HG03095 (cell line): ENCODE measurements around the gene MTFR1L.

Experiments used
- ATAC-seq: cut with Tn5 transposase; IDR thresholded peaks from one replicate; pipeline ENCODE4 v1.9.1; 2021; ENCODE audit warnings: moderate library complexity; ENCODE audit not compliant: unreplicated experiment

Gene MTFR1L

GRCh38 chr1:25858906-25859789 is 39.4 kb downstream of the MTFR1L start, which contains the start of gene AUNIP:
AUNIP (minus strand) TSS chr1:25859457; CDS start chr1:25859357, 100 bp downstream.
- peak; percentile 75 for ATAC-seq

DNA sequence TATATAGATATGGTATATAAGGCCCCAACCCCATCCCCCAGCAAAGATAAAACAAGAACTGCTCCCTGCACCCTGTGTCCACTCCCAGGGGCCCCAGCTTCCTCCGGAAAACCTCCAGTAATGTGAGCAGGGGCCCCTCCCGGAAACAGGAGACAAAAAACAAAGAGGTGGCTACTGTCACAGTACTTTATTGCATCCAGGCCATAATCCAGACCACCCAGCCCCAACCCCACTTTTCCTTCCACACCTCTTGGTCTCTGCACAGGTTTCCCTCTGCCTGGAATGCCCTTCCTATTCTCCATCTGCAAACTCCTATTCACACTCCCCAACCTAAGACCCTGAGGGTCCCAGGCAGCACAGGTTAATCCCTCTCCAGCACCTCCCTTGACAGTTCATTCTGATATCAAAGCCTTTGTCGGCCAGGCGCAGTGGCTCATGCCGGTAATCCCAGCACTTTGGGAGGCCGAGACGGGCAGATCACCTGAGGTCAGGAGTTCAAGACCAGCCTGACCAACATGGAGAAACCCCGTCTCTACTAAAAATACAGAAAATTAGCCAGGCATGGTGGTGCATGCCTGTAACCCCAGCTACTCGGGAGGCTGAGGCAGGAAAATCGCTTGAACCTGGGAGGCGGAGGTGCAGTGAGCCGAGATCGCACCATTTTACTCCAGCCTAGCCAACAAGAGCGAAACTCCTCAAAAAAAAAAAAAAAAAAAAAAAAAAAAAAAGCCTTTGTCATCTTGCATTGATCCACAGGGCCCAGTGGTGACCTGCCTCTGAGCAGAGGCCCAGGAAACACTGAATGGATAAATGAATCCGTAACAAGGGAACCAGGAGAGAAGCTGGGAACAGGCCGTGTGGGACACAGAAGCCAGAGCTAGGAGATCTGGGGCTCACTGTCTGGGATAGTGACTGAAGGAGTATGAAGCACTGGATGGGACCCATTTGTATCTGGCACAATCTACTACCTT is 41.8 kb downstream of the MTFR1L start:
- ATAC-seq: no peak

- ATAC-seq: no peak
These were observed 43.2 kb downstream of the MTFR1L start for GRCh38 chr1:25862785-25863485.

DNA sequence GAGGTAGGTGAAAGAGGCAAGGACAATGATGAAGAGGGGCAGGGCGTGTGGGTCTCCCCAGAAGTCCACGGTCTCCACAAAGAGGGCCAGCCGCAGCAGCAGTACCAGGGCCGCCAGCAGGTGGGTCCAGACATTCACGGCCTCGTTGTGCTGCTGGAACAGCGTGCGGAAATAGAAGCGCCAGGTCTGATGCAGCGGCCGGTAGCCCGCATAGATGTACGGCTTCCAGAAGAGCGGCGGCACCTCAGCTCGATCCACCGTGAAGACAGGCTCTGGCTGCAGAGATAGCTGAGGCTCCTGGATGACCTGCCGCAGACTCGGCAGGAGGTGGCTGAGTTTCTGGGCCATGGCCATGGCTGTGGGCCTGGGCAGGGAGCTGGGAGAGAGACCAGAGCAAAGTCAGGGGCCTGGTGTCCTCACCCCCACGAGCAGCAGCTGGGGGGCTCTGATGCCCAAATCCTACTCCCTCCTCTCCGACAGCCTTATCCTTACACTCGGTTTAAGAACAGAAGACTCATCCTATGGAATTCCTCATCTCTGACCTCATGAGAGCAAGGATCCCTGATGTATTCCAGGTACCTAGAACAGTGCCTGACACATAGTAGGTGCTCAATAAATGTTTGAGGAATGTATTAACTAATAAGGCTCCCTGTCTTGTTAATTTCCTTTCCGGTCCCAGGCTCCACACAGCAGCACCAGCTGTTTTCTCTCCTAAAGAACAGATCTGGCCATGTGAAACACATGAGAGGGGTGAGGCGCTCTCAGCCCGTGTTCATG is 43.9 kb downstream of the MTFR1L start:
- no peak for ATAC-seq

DNA sequence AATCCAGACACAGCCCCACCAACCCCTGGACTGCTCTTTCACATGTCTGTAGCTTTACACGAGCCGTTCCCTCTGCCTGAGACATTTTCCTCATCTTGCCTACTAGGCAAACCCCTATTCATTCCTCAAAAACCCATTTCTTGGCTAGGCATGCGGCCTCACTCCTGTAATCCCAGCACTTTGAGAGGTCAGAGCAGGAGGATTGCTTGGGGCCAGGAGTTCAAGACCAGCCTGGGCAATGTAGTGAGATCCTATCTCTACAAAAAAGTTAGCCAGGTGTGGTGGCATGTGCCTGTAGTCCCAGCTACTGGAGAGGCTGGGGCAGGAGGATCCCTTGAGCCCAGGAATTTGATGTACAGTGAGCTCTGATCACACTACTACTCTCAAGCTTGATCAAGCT is 44.7 kb downstream of the MTFR1L start:
- no peak for ATAC-seq

- ATAC-seq: no peak
These were observed 46.5 kb downstream of the MTFR1L start for GRCh38 chr1:25866288-25866687.

DNA sequence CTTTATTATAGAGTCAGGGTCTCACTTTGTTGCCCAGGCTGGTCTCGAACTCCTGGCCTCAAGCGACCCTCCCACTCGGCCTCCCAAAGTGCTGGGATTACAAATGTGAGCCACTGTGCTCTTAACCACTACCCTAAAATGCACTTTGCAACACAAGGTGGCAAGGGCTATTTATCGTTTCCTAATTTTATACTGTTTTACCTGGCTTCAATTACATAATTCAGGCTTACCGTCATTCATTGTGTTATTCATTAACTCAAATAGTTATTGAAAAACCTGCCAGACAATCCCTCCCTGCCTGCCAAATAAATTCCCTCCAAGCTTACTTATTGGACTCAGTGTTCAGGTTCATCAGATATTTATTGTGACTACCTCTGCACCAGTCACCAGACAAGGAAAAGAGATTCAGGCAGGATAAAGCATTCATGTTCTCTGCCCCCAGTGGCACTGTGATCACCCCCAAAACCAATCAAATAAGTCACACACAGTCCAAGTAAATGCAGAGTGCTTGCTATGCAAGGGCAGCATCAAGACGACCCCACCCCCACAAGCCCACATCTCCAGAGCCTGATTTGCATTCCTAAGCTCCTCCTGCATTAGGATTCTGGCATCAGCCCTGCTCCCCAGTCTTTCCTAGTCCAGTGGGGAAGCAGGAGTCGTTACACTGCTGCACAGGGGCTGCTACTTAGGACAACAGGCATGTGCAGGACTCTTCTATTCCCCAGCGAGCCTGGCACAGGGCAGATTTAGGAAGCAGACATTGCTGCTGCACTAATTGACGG is 47.6 kb downstream of the MTFR1L start:
- ATAC-seq: no peak

DNA sequence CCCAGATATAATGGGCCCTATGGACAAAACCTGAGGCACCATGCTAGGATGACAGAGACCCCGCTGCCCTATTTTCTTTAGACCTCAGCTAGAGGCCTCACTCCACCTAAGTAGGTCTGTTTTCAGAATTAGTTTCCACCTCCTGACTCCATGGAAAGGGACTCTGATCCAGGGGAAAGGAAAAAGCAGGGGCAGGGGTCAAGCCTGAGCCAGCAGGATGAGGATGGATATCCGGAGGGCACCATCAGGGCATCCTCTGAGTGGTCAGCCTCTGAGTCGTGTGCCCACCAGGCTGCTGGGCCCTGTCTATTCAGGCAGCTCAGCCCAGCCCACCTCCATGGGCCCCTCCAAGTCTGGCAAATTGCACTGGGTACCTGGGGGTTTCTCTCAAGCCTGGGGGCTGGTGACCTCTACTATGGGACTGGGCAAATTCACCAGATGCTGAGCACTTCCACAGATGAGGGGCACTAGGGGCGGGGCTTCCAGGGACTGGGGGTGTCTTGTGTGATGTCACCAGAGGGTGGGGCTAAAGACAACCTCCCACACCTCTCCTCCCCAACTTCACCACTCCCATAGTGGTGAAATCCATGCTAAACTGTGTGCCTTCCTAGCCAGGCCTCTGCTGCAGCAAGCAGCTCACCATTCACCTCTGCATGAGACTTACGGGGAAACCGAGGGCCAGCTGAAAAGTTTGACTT is 50.3 kb downstream of the MTFR1L start:
- ATAC-seq: no peak

GRCh38 chr1:25870614-25871013 is 50.9 kb downstream of the MTFR1L start:
- no peak for ATAC-seq

DNA sequence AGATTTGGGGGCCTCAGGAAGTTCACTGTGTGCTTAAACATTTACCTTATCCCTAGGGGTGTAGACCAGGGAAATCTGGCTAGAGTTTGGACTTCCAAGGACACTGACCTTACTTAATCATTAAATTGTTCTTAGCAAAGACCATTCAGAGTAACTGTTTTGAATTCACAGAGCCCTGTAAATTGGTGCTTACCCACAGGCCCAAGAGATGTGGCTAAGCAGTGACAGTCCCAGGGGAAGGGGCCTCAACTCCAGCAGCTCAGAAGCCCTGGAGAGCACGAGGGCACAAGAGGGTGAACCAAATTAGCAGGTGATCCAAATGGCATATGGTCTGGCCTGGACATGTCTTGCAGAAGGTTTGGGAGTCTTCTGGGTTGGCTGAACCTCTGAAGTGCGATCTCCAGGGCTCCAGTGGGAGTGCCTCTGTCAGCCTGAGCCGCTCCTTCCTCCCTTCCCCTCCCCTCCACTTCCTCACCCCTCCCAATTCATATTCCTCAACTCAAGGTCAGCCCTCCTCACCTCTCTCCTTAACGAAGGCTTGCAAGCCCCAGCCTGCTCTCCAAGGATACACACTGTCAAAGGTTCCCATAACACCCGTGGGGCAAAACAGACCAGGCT is 51.4 kb downstream of the MTFR1L start:
- ATAC-seq: no peak

- ATAC-seq: no peak
These were observed 52.1 kb downstream of the MTFR1L start for GRCh38 chr1:25871704-25872494.

GRCh38 chr1:25872713-25873112 is 53.0 kb downstream of the MTFR1L start:
- no peak for ATAC-seq

GRCh38 chr1:25873120-25873519 is 53.4 kb downstream of the MTFR1L start:
- no peak for ATAC-seq

DNA sequence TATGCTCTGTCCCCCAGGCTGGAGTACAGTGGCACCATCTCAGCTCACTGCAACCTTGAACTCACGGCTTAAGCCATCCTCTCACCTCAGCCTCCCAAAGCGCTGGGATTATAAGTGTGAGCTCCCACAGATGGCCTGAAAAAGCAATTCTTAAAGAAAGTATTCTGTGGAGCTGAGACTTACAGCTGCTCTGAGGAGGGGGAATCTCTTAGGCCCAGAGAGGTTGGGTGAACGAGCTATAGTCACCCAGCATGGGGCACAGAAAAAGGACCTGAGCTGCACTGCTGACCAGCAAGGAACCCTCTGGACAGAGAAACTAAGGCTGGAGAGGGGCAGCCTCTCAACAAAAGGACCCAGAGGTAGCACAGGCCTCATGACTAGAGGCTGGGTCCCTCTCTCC is 54.5 kb downstream of the MTFR1L start:
- no peak for ATAC-seq

GRCh38 chr1:25874635-25875153 is 54.9 kb downstream of the MTFR1L start:
- no peak for ATAC-seq

DNA sequence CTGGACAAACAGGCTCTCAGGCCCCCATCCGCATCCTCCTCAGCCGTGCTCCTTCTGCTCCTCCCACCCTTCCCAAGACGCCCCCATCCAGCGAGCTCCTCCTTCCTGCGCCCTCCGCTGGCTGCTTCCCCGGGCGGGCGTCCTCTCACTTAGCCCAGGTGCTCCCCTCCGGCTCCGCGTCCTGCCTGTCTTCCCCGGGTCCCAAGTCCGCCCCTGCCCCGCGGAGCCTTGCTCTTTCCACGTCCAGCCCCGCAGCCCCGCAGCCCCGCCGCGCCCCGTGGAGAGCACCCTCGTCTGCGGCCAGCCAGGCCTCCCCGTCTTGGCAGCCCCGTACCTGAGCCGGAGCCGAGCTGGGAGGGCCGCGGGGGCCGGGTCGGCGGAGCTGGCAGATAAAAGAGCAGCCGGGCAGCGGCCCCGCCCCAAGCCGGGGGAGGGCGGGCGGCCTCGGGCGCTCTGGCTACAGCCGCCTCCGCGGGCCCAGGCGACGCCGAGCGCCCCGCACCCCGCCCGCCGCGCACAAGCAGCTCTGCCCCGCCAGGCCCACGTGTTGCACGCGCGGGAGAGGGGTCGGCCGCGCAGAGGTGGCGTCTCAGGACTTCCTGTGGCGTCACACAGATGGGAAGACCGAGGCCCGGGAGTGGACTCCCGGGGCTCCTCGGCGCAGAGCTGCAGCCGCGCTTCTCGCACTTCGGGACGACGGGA is 55.6 kb downstream of the MTFR1L start, which contains the start of gene PAQR7:
Gene PAQR7, minus strand, starts transcription at position 555 of the 702 bp plus-strand sequence. CDS start 11,869 bp downstream, outside the sequence.
- peak; percentile 59 for ATAC-seq
